SU-DHL-6 (cell line): ENCODE measurements around the gene SNRPB2.

Experiments used
- H2AFZ ChIP-seq: fragments of 200-600 bp; sonication (generic); 2 replicates; pipeline ENCODE4 v1.6.1; 2014; ENCODE audit warnings: low read depth, mild to moderate bottlenecking, moderate library complexity, mixed read lengths, antibody characterized with exemption, low read length; ENCODE audit not compliant: severe bottlenecking
- H3F3A ChIP-seq: fragments of 200-600 bp; shearing (Covaris generic); 2 replicates; pipeline ENCODE4 v1.6.0; 2016; ENCODE audit warnings: antibody characterized with exemption, mild to moderate bottlenecking; ENCODE audit not compliant: insufficient read depth
- H3K27ac ChIP-seq: fragments of 200-600 bp; sonication (generic); 2 replicates; pipeline ENCODE4 v1.5.1; 2016; ENCODE audit warnings: low read depth, mild to moderate bottlenecking, low read length, moderate library complexity, mixed read lengths
- H3K27me3 ChIP-seq: fragments of 200-600 bp; sonication (generic), shearing (Covaris generic); 2 replicates; pipeline ENCODE4 v1.6.0; 2014; ENCODE audit warnings: mild to moderate bottlenecking, low read length
- H3K36me3 ChIP-seq: fragments of 200-600 bp; sonication (generic); 2 replicates; pipeline ENCODE4 v1.6.1; 2014; ENCODE audit warnings: mild to moderate bottlenecking, low read length, mixed read lengths
- H3K4me2 ChIP-seq: fragments of 300-600, 200-600 bp; shearing (Covaris generic), sonication (generic); 2 replicates; pipeline ENCODE4 v1.6.0; 2014; ENCODE audit warnings: low read length, low read depth, mild to moderate bottlenecking; ENCODE audit not compliant: poor library complexity, severe bottlenecking
- H3K4me3 ChIP-seq: fragments of 200-600 bp; sonication (generic); 2 replicates; pipeline ENCODE4 v1.5.1; 2014; ENCODE audit warnings: antibody characterized with exemption, low read length, mild to moderate bottlenecking, mixed read lengths; ENCODE audit not compliant: insufficient read depth, poor library complexity, severe bottlenecking
- H3K79me2 ChIP-seq: fragments of 200-600 bp; sonication (generic); 2 replicates; pipeline ENCODE4 v1.6.1; 2014; ENCODE audit warnings: mild to moderate bottlenecking, low read length, moderate library complexity; ENCODE audit not compliant: insufficient read depth
- H3K9ac ChIP-seq: fragments of 200-600 bp; sonication (generic); 2 replicates; pipeline ENCODE4 v1.7.0; 2014; ENCODE audit warnings: mild to moderate bottlenecking, low read length
- H3K9me2 ChIP-seq: fragments of 200-600 bp; sonication (generic); replicated peaks from 2 replicates; pipeline ENCODE4 v1.6.1; 2014; ENCODE audit warnings: low read length; ENCODE audit not compliant: insufficient read depth
- H3K9me3 ChIP-seq: fragments of 200-600 bp; sonication (generic); 2 replicates; pipeline ENCODE4 v1.6.1; 2014; ENCODE audit warnings: low read length, mixed read lengths; ENCODE audit not compliant: insufficient read depth
- H4K20me1 ChIP-seq: fragments of 200-600 bp; sonication (generic); 2 replicates; pipeline ENCODE4 v1.6.1; 2014; ENCODE audit warnings: low read depth, mild to moderate bottlenecking, antibody characterized with exemption, low read length, moderate library complexity, mixed read lengths
- CTCF ChIP-seq: fragments of 200-600 bp; sonication (generic); IDR thresholded peaks from one replicate; pipeline ENCODE4 v1.5.1; 2017; ENCODE audit warnings: antibody characterized with exemption, mild to moderate bottlenecking, low read length, moderate library complexity; ENCODE audit not compliant: insufficient read depth, poor library complexity, severe bottlenecking
- EZH2phosphoT487 ChIP-seq: fragments of 200-600 bp; sonication (generic), shearing (Covaris generic); conservative IDR thresholded peaks from 2 replicates; pipeline ENCODE4 v1.6.1; 2018; ENCODE audit warnings: mild to moderate bottlenecking, antibody characterized with exemption, low read length, moderate library complexity, mixed read lengths

Gene SNRPB2

GRCh38 chr20:16732506-16733152 is 2.8 kb downstream of the SNRPB2 start:
- peaks cover 39% of the 10 kb centered on the region for H3K36me3 ChIP-seq
- H3K79me2 ChIP-seq, result peaks cover 49% of the 10 kb centered on the region
- no peaks in the 10 kb centered on the region for H3K27me3 ChIP-seq
- no peaks in the 10 kb centered on the region for H3F3A ChIP-seq
- H4K20me1 ChIP-seq, result no peaks in the 10 kb centered on the region
- TF ChIP-seq CTCF, result no peak
- TF ChIP-seq EZH2phosphoT487, result no peak
- no peaks in the 10 kb centered on the region for H3K9me2 ChIP-seq
- no peak overlapping the region for H3K9ac ChIP-seq
- H3K9me3 ChIP-seq, result peaks cover 11% of the 10 kb centered on the region; the same call in 1 of the 2 replicates
- H2AFZ ChIP-seq, result no peak overlapping the region
- no peak overlapping the region for H3K27ac ChIP-seq
- no peak overlapping the region for H3K4me3 ChIP-seq
- no peak overlapping the region for H3K4me2 ChIP-seq

- Histone ChIP-seq H3K4me3 (no peak overlapping the region), H3K79me2 (no peaks in the 10 kb centered on the region; the same call in 1 of the 2 replicates), H3K4me2 (no peak overlapping the region), H3K9me3 (no peaks in the 10 kb centered on the region), H3K27ac (no peak overlapping the region), H3K9ac (no peak overlapping the region), H3K27me3 (no peaks in the 10 kb centered on the region), H3K36me3 (peaks cover 36% of the 10 kb centered on the region; the same call in 1 of the 2 replicates), H3F3A (no peaks in the 10 kb centered on the region), H3K9me2 (no peaks in the 10 kb centered on the region), H4K20me1 (no peaks in the 10 kb centered on the region), H2AFZ (no peak overlapping the region)
- TF ChIP-seq CTCF, result no peak
- no peak for TF ChIP-seq EZH2phosphoT487
Measured at GRCh38 chr20:16740365-16741072, 10.7 kb downstream of the SNRPB2 start.

GRCh38 chr20:16744178-16744807 is 14.5 kb downstream of the SNRPB2 start:
- TF ChIP-seq EZH2phosphoT487 (no peak), CTCF (no peak)
- Histone ChIP-seq H3K36me3 (peaks cover 15% of the 10 kb centered on the region; the same call in 1 of the 2 replicates), H3K4me3 (no peak overlapping the region), H3K27me3 (no peaks in the 10 kb centered on the region), H3K9me2 (no peaks in the 10 kb centered on the region), H3K4me2 (no peak overlapping the region), H3K27ac (no peak overlapping the region), H3K9me3 (no peaks in the 10 kb centered on the region), H2AFZ (no peak overlapping the region), H4K20me1 (no peaks in the 10 kb centered on the region), H3K9ac (no peak overlapping the region), H3K79me2 (no peaks in the 10 kb centered on the region), H3F3A (no peaks in the 10 kb centered on the region)
